Glutamatergic neuron (in vitro differentiated cells): Measurements from ENCODE around the gene P4HA1. TPM values are rescaled to one million over a fixed set of nuclear protein-coding genes. Genes with fewer than 3 reads are reported as not detected.

ENCODE experiments used
- DNase-seq: peaks from one replicate; pipeline ENCODE4 v3.0.0; 2022
- H3K27ac Mint-ChIP-seq: one replicate; pipeline ENCODE4 v1.8.0; 2020; ENCODE audit warnings: mild to moderate bottlenecking, mixed read lengths, inconsistent platforms; ENCODE audit not compliant: unreplicated experiment
- H3K27me3 Mint-ChIP-seq: one replicate; pipeline ENCODE4 v1.8.0; 2020; ENCODE audit warnings: mild to moderate bottlenecking, moderate library complexity, mixed read lengths, inconsistent platforms; ENCODE audit not compliant: unreplicated experiment
- H3K36me3 Mint-ChIP-seq: one replicate; pipeline ENCODE4 v1.8.0; 2020; ENCODE audit warnings: mild to moderate bottlenecking, mixed read lengths, inconsistent platforms; ENCODE audit not compliant: unreplicated experiment
- H3K4me1 Mint-ChIP-seq: one replicate; pipeline ENCODE4 v1.8.0; 2020; ENCODE audit warnings: mild to moderate bottlenecking, low read depth, mixed read lengths, inconsistent platforms; ENCODE audit not compliant: unreplicated experiment
- H3K4me3 Mint-ChIP-seq: one replicate; pipeline ENCODE4 v1.8.0; 2020; ENCODE audit warnings: mild to moderate bottlenecking, mixed read lengths, inconsistent platforms; ENCODE audit not compliant: unreplicated experiment
- H3K9me3 Mint-ChIP-seq: one replicate; pipeline ENCODE4 v1.8.0; 2020; ENCODE audit warnings: mild to moderate bottlenecking, moderate library complexity, mixed read lengths, inconsistent platforms; ENCODE audit not compliant: unreplicated experiment
- total RNA-seq: library from RNA; stranded (reverse); fragmentation: NEBNext Ultra II Directional; extraction: Animal tissue kit (Norgen Biotek cat#: 25700); gene quantifications from one replicate; pipeline ENCODE4 v1.2.1, GENCODE V29; 2021; ENCODE audit not compliant: unreplicated experiment
- TF ChIP-seq, protein P1 (sequence below): fragments of 200-600 bp; sonication (generic); IDR thresholded peaks from one replicate; pipeline ENCODE4 v1.5.0; 2021; ENCODE audit not compliant: partially characterized antibody, unreplicated experiment

Gene P4HA1
- total RNA-seq, 1 donor from 2014 or later, result 3.5 TPM

DNA sequence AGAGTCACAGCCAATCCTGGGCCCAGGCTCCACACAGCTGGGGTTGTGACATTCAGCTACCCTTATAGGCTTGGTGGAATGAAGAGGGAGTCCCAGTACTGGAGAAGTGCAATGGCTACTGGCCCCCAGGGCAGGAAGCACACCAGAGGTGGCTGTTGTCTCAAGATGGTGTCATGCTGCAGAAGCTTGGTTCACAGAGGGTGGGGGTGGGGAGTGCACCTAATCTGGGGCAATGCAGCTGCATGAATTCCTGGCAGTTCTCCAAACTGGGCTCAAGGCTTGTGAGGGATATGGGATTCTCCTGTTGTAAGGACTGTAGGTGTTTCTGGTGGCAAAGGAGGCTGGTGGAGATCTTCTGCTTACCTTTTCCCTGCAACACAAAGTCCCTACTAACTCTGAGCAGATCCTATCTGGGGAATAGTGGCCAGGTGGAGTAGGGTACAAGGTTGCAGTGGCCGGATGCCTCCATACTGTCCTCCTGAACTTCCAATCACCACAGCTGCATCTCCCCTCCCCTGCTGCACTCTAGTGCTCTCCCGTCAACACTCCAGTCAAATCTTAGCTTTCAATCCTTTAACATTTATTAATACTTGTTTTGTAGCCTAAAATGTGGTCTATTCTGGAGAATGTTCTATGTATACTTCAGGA is 114.7 kb downstream of the P4HA1 start:
- peaks cover 10% of the 10 kb centered on the region for H3K9me3 Mint-ChIP-seq
- no peaks in the 10 kb centered on the region for H3K4me1 Mint-ChIP-seq
- H3K4me3 Mint-ChIP-seq, result no peak overlapping the region
- H3K27me3 Mint-ChIP-seq, result peaks cover 3% of the 10 kb centered on the region
- H3K27ac Mint-ChIP-seq, result no peak overlapping the region
- TF ChIP-seq, protein P1, sequence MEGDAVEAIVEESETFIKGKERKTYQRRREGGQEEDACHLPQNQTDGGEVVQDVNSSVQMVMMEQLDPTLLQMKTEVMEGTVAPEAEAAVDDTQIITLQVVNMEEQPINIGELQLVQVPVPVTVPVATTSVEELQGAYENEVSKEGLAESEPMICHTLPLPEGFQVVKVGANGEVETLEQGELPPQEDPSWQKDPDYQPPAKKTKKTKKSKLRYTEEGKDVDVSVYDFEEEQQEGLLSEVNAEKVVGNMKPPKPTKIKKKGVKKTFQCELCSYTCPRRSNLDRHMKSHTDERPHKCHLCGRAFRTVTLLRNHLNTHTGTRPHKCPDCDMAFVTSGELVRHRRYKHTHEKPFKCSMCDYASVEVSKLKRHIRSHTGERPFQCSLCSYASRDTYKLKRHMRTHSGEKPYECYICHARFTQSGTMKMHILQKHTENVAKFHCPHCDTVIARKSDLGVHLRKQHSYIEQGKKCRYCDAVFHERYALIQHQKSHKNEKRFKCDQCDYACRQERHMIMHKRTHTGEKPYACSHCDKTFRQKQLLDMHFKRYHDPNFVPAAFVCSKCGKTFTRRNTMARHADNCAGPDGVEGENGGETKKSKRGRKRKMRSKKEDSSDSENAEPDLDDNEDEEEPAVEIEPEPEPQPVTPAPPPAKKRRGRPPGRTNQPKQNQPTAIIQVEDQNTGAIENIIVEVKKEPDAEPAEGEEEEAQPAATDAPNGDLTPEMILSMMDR, result no peak
- H3K36me3 Mint-ChIP-seq, result peaks cover 13% of the 10 kb centered on the region
- DNase-seq, result no peak

DNA sequence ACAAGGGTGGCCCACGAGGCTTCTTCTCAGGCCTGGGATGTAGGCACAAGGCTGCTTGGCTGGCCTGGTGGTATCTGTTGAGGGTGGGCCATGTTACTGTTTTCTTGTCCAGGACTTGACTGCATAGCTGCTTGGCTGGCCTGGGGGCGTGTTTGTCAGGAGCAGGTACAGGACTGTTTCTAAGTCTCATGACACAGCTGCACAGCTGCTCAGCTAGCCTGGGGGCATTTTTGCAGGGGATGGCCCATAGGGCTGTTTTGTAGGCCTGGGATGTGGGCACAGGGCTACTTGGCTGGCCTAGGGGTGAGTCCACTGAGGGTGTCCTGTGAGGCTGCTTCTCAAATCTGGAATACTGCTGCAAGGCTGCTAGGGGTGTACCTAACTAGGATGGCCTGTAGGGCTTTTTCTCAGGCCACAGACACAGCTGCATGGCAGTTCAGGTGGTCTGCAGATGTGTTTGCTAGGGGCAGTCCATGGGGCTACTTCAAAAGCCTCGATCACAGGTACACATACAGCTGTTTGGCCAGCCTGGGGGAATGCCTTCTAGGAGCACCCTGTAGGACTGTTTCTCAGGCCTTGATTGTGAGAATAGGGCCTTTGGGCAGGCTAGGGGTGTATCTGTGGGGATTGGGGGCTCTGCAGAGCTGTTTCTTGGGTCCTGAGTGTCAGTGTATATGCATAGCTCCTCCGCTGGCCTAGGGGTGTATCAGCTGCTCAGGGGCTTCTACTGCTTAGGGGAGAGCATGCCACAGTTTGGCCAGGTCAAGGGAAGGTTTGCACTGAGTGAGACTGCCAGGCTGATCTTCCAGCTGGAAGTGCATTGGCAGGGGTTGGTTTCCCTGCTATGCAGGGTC is 115.4 kb downstream of the P4HA1 start:
- Mint-ChIP-seq H3K27ac (no peak overlapping the region), H3K4me1 (no peaks in the 10 kb centered on the region), H3K9me3 (peaks cover 14% of the 10 kb centered on the region), H3K27me3 (peaks cover 3% of the 10 kb centered on the region), H3K4me3 (no peak overlapping the region), H3K36me3 (peaks cover 16% of the 10 kb centered on the region)
- TF ChIP-seq, protein P1, result no peak
- no peak for DNase-seq

DNA sequence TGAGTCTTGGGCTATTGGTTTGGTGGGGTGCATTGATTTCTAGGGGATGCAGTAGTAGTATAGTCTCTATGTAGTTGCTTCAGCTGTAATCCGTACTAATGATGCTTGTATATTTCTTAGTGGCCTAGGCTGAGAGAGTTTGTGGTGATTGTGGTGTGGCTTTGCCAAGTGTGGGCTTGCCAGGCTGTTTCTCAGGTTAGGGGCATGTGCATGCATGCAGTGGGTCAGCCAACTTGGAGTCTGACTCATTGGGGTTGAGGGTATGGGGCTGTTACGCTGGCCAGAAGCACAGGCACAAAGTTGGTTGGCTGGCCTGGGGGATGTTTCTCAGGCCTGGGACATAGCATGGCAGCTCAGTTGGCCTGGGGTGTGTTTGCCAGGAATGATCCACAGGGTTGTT is 116.3 kb downstream of the P4HA1 start:
- H3K36me3 Mint-ChIP-seq, result peaks cover 16% of the 10 kb centered on the region
- TF ChIP-seq, protein P1, result no peak
- no peak for DNase-seq
- H3K4me3 Mint-ChIP-seq, result no peak overlapping the region
- H3K27me3 Mint-ChIP-seq, result peaks cover 3% of the 10 kb centered on the region
- no peak overlapping the region for H3K27ac Mint-ChIP-seq
- H3K4me1 Mint-ChIP-seq, result no peaks in the 10 kb centered on the region
- peaks cover 15% of the 10 kb centered on the region for H3K9me3 Mint-ChIP-seq

DNA sequence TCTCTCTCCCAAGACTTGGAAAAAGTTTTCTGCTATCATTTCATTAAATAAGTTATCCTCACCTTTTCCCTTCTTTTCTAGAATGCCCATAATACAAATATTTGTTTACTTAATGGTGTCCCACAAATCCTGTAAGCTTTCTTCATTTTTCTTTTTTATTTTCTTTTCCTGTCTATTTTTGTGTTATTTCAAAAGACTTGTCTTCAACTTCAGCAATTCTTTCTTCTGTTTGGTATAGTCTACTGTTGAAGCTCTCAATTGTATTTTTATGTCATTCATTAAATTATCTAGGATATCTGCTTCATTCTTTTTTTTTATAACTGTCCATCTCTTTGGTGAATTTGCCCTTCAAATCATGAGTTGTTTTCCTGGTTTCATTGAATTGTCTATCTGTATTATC is 117.0 kb downstream of the P4HA1 start:
- Mint-ChIP-seq H3K36me3 (peaks cover 16% of the 10 kb centered on the region), H3K4me3 (no peak overlapping the region), H3K27me3 (peaks cover 3% of the 10 kb centered on the region), H3K9me3 (peaks cover 15% of the 10 kb centered on the region), H3K4me1 (no peaks in the 10 kb centered on the region), H3K27ac (no peak overlapping the region)
- TF ChIP-seq, protein P1, result no peak
- no peak for DNase-seq

DNA sequence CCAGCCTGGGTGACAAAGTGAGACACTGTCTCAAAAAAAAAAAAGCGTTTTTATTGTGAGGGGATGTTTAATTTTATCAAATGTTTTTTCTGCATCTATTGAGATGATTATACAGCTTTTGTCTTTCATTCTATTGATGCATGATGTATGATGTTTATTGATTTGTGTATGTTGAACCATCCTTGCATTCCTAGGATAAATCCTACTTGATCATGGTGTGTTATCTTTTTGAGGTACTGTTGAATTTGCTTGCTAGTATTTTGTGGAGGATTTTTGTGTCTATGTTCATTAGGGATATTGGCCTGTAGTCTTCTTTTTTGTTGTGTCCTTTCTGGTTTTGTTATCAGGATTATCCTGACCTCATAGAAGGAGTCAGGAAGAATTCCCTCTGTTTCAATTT is 119.8 kb downstream of the P4HA1 start:
- Mint-ChIP-seq H3K4me1 (no peaks in the 10 kb centered on the region), H3K36me3 (peaks cover 16% of the 10 kb centered on the region), H3K27ac (no peak overlapping the region), H3K9me3 (peaks cover 15% of the 10 kb centered on the region), H3K27me3 (peaks cover 3% of the 10 kb centered on the region), H3K4me3 (no peak overlapping the region)
- DNase-seq, result no peak
- TF ChIP-seq, protein P1, result no peak
